CD14-positive monocyte (primary cell): Measurements from ENCODE around the gene ACBD6. TPM values are rescaled to one million over a fixed set of nuclear protein-coding genes. Genes with fewer than 3 reads are reported as not detected.
"Not testable (repeated sequence)": the region's sequence is repeated elsewhere in the genome, so short reads cannot be mapped to it uniquely, and the experiment has no call there.

Experiments used
- DNase-seq, 3 donors: peaks; one replicate each; pipeline ENCODE4 v3.0.0-alpha.2; 2011 to 2022
- H2AFZ ChIP-seq: 2 replicates; pipeline ENCODE4 v1.6.0; 2012; ENCODE audit warnings: mild to moderate bottlenecking, low read depth, low read length, inconsistent platforms; ENCODE audit not compliant: insufficient read depth, poor library complexity, severe bottlenecking
- H3K27ac ChIP-seq, 2 donors: 1 replicate in 1 of 2; 2 replicates in 1 of 2; pipeline ENCODE4 v1.5.1; 2012 to 2013; ENCODE audit warnings: low read length in 2 of 2, control low read depth in 1 of 2, inconsistent platforms in 1 of 2, low read depth in 1 of 2, mild to moderate bottlenecking in 1 of 2
- H3K27me3 ChIP-seq, 2 donors: one replicate each; pipeline versions ENCODE4 v1.6.0 to v1.6.1; 2011 to 2013; ENCODE audit warnings: low read length in 2 of 2; ENCODE audit not compliant: control insufficient read depth in 2 of 2, insufficient read depth in 2 of 2
- H3K36me3 ChIP-seq, 2 donors: replicated peaks in 1 of 2; 1 replicate in 1 of 2; 2 replicates in 1 of 2; pipeline versions ENCODE4 v1.5.1 to v1.6.1; 2012 to 2013; ENCODE audit warnings: low read length in 2 of 2, control low read depth in 1 of 2, inconsistent platforms in 1 of 2, mild to moderate bottlenecking in 1 of 2; ENCODE audit not compliant: insufficient read depth in 2 of 2, control insufficient read depth in 1 of 2
- H3K4me1 ChIP-seq, 2 donors: 1 replicate in 1 of 2; 2 replicates in 1 of 2; pipeline versions ENCODE4 v1.5.1 to v1.6.1; 2012 to 2013; ENCODE audit warnings: low read length in 2 of 2, control low read depth in 1 of 2, inconsistent platforms in 1 of 2, mild to moderate bottlenecking in 1 of 2, moderate library complexity in 1 of 2; ENCODE audit not compliant: insufficient read depth in 2 of 2, control insufficient read depth in 1 of 2
- H3K4me2 ChIP-seq: replicated peaks from 2 replicates; pipeline ENCODE3; 2012; ENCODE audit warnings: low read length, moderate library complexity, mild to moderate bottlenecking; ENCODE audit not compliant: poor library complexity, severe bottlenecking; ENCODE audit errors: extremely low read depth
- H3K4me3 ChIP-seq, 3 experiments: fragments of 200-600 bp in 1 of 3; sonication (generic) in 1 of 3; replicated peaks in 1 of 3; 1 replicate in 2 of 3; 2 replicates in 1 of 3; pipeline ENCODE4 v1.5.1; 2011 to 2013; ENCODE audit warnings: low read length in 3 of 3, mild to moderate bottlenecking in 3 of 3, control low read depth in 2 of 3, low read depth in 2 of 3, inconsistent platforms in 1 of 3, moderate library complexity in 1 of 3
- H3K79me2 ChIP-seq: 2 replicates; pipeline ENCODE4 v1.6.0; 2012; ENCODE audit warnings: mild to moderate bottlenecking, control low read depth, inconsistent platforms, low read length, moderate library complexity; ENCODE audit not compliant: insufficient read depth
- H3K9ac ChIP-seq: 2 replicates; pipeline ENCODE4 v1.6.0; 2017; ENCODE audit warnings: low read length, mild to moderate bottlenecking; ENCODE audit not compliant: insufficient read depth, poor library complexity, severe bottlenecking
- H3K9me3 ChIP-seq, 2 donors: replicated peaks in 1 of 2; 1 replicate in 1 of 2; 2 replicates in 1 of 2; pipeline versions ENCODE4 v1.5.1 to v1.6.1; 2012 to 2013; ENCODE audit warnings: low read length in 2 of 2, control low read depth in 1 of 2; ENCODE audit not compliant: control insufficient read depth in 1 of 2, insufficient read depth in 1 of 2
- H4K20me1 ChIP-seq: 2 replicates; pipeline ENCODE4 v1.6.0; 2012; ENCODE audit warnings: mild to moderate bottlenecking, low read length, control low read depth, moderate library complexity; ENCODE audit not compliant: insufficient read depth
- H3K27ac Mint-ChIP-seq, 7 donors: one replicate each; pipeline ENCODE4 v1.8.0; 2020; ENCODE audit warnings: mild to moderate bottlenecking in 7 of 7, mixed read lengths in 7 of 7, moderate library complexity in 6 of 7, inconsistent platforms in 2 of 7
- H3K27me3 Mint-ChIP-seq, 3 donors: one replicate each; pipeline ENCODE4 v1.8.0; 2021 to 2022; ENCODE audit warnings: low read depth in 3 of 3, mild to moderate bottlenecking in 3 of 3, mixed read lengths in 3 of 3, moderate library complexity in 3 of 3, inconsistent platforms in 1 of 3
- H3K36me3 Mint-ChIP-seq, 2 donors: one replicate each; pipeline ENCODE4 v1.8.0; 2020; ENCODE audit warnings: mixed read lengths in 2 of 2, inconsistent platforms in 1 of 2, mild to moderate bottlenecking in 1 of 2
- H3K4me1 Mint-ChIP-seq: one replicate; pipeline ENCODE4 v1.8.0; 2020; ENCODE audit warnings: mild to moderate bottlenecking, mixed read lengths
- H3K4me3 Mint-ChIP-seq, 2 donors: one replicate each; pipeline ENCODE4 v1.8.0; 2020; ENCODE audit warnings: mild to moderate bottlenecking in 2 of 2, mixed read lengths in 2 of 2, moderate library complexity in 1 of 2
- H3K9me3 Mint-ChIP-seq, 7 donors: one replicate each; pipeline ENCODE4 v1.8.0; 2020 to 2022; ENCODE audit warnings: mixed read lengths in 7 of 7, mild to moderate bottlenecking in 6 of 7, moderate library complexity in 6 of 7, inconsistent platforms in 2 of 7
- WGBS: methylation state at CpG from one replicate; pipeline ENCODE4 v1.1.5; 2013; ENCODE audit warnings: missing lambda C conversion rate; ENCODE audit not compliant: insufficient coverage; 5-methylcytosine and 5-hydroxymethylcytosine counted together
- intact Hi-C, 2 donors: fragments of 100-400 bp; cut with micrococcal nuclease; formaldehyde crosslinking; loops; one replicate each; pipeline versions ENCODE4 v1.15.0 to v1.15.1; 2023
- polyA plus RNA-seq, 3 donors: library from polyadenylated mRNA; depleted of rRNA in 1 of 3; unstranded in 2 of 3; stranded (reverse) in 1 of 3; fragments of 300-500 nt in 2 of 3; fragments of >200 nt in 1 of 3; fragmentation: Illumina TruSeq in 2 of 3; gene quantifications; 1 replicate in 2 of 3; 2 replicates in 1 of 3; pipeline ENCODE4 v1.2.3, GENCODE V29; 2012 to 2021
- TF ChIP-seq, protein P1 (sequence below): fragments of 200-600 bp; IDR thresholded peaks from one replicate; pipeline ENCODE4 v1.8.0; 2022; ENCODE audit warnings: antibody characterized with exemption, mild to moderate bottlenecking

Gene ACBD6
- polyA plus RNA-seq, 3 donors: 19.3 to 35.3 (median 19.7) TPM

DNA sequence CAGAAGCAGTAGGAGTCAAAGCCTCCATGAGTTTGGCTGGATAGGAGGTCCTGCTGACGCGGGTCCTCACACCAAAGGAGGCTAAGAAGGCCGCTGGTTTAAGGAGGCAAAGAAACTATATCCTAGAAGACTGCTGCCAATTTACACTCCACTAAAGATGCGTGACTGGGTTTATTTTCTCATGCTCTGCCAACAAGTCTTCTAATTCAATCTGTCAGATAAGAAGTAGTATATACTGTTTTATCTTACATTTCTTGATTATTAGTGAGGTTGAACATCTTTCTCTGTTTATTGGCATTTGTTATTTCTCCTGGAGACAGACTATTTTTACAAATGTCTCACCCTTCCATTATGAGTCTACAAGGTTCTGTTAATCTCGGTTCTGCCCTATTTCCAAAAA lies 34.1 kb downstream of the ACBD6 start:
- Histone ChIP-seq H2AFZ (no peak overlapping the region), H3K27ac (no peak overlapping the region), H3K9me3 (peaks cover 0 to 5% of the 10 kb centered on the region in 2 donors), H3K27me3 (no peaks in the 10 kb centered on the region), H3K4me2 (no peak overlapping the region), H4K20me1 (no peaks in the 10 kb centered on the region), H3K4me1 (no peaks in the 10 kb centered on the region), H3K9ac (no peak overlapping the region), H3K4me3 (no peak overlapping the region), H3K36me3 (peaks cover 0 to 7% of the 10 kb centered on the region in 2 donors), H3K79me2 (peaks cover 8% of the 10 kb centered on the region)
- Mint-ChIP-seq H3K9me3 (peaks cover 11 to 20% (median 14%) of the 10 kb centered on the region in 7 donors), H3K36me3 (peaks cover 23 to 35% of the 10 kb centered on the region in 2 donors), H3K27me3 (peaks cover 0 to 2% (median 0%) of the 10 kb centered on the region in 3 donors), H3K4me3 (no peak overlapping the region), H3K27ac (peak overlapping the region in 1 of 7 donors; percentile 26), H3K4me1 (no peaks in the 10 kb centered on the region)
- intact Hi-C loops: no loop called here
- WGBS: 88% methylated on average over 1 of the region's 5 CpGs
- TF ChIP-seq, protein P1, sequence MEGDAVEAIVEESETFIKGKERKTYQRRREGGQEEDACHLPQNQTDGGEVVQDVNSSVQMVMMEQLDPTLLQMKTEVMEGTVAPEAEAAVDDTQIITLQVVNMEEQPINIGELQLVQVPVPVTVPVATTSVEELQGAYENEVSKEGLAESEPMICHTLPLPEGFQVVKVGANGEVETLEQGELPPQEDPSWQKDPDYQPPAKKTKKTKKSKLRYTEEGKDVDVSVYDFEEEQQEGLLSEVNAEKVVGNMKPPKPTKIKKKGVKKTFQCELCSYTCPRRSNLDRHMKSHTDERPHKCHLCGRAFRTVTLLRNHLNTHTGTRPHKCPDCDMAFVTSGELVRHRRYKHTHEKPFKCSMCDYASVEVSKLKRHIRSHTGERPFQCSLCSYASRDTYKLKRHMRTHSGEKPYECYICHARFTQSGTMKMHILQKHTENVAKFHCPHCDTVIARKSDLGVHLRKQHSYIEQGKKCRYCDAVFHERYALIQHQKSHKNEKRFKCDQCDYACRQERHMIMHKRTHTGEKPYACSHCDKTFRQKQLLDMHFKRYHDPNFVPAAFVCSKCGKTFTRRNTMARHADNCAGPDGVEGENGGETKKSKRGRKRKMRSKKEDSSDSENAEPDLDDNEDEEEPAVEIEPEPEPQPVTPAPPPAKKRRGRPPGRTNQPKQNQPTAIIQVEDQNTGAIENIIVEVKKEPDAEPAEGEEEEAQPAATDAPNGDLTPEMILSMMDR: no peak
- DNase-seq: no peak

DNA sequence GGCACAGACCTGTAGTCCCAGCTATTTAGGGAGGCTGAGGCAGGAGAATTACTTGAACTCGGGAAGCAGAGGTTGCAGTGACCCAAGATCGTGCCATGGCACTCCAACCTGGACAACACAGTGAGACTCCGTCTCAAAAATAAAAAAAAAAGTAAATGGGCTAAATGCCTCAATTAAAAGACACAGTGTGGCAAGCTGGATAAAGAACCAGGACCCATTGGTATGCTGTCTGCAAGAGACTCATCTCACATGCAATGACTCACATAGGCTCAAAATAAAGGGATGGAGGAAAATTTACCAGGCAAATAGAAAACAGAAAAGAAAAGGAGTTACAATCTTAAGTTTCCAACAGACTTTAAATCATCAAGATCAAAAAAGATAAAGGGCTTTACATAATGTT lies 40.3 kb downstream of the ACBD6 start:
- H3K27ac Mint-ChIP-seq: no peak overlapping the region
- no peaks in the 10 kb centered on the region for H4K20me1 ChIP-seq
- TF ChIP-seq, protein P1: no peak
- peaks cover 6 to 17% of the 10 kb centered on the region in 2 donors for H3K9me3 ChIP-seq
- H3K9ac ChIP-seq: no peak overlapping the region
- no peak for DNase-seq
- no peak overlapping the region for H3K4me2 ChIP-seq
- H3K4me3 Mint-ChIP-seq: no peak overlapping the region
- H2AFZ ChIP-seq: no peak overlapping the region
- H3K4me1 ChIP-seq: no peaks in the 10 kb centered on the region
- 100% methylated on average over 2 of the region's 3 CpGs for WGBS
- H3K27me3 ChIP-seq: no peaks in the 10 kb centered on the region
- peaks cover 0 to 12% of the 10 kb centered on the region in 2 donors for H3K36me3 ChIP-seq
- no peak overlapping the region for H3K4me3 ChIP-seq
- H3K9me3 Mint-ChIP-seq: peaks cover 29 to 40% (median 35%) of the 10 kb centered on the region in 7 donors
- H3K4me1 Mint-ChIP-seq: no peaks in the 10 kb centered on the region
- H3K79me2 ChIP-seq: peaks cover 28% of the 10 kb centered on the region
- peaks cover 36 to 38% of the 10 kb centered on the region in 2 donors for H3K36me3 Mint-ChIP-seq
- no peak overlapping the region for H3K27ac ChIP-seq
- peaks cover 0 to 1% (median 0%) of the 10 kb centered on the region in 3 donors for H3K27me3 Mint-ChIP-seq
- intact Hi-C loops: no loop called here

DNA sequence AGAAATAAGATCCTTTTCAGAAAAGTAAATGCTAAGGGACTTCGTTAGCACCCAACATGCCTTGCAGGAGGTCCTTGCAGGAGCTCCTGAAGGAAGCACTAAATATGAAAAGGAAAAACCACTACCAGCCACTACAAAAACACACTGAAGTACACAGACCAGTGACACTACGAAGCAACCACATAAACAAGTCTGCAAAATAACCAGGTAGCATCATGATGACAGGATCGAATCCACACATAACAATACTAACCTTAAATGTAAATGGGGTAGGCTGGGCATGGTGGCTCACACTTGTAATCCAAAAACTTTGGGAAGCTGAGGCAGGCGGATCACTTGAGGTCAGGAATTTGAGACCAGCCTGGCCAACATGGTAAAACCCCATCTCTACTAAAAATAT lies 40.7 kb downstream of the ACBD6 start:
- H3K9ac ChIP-seq, H3K27ac Mint-ChIP-seq, H3K4me1 ChIP-seq, H3K27me3 ChIP-seq, intact Hi-C loops, H3K27me3 Mint-ChIP-seq, H4K20me1 ChIP-seq, H3K4me3 Mint-ChIP-seq, H3K4me2 ChIP-seq, H3K27ac ChIP-seq, H3K4me3 ChIP-seq, H3K4me1 Mint-ChIP-seq, H2AFZ ChIP-seq, DNase-seq: not testable (repeated sequence)
- Mint-ChIP-seq H3K9me3 (peaks cover 29 to 40% (median 35%) of the 10 kb centered on the region in 7 donors), H3K36me3 (peaks cover 36 to 38% of the 10 kb centered on the region in 2 donors)
- Histone ChIP-seq H3K36me3 (peaks cover 0 to 12% of the 10 kb centered on the region in 2 donors), H3K9me3 (peaks cover 6 to 17% of the 10 kb centered on the region in 2 donors), H3K79me2 (peaks cover 28% of the 10 kb centered on the region)
- 100% methylated on average over 1 of the region's 4 CpGs for WGBS
